ENCODE data around the gene TCTA.

TCTA gene

GRCh38 chr3:49397470-49397869 is 14.8 kb upstream of the TCTA start:
- Histone ChIP-seq H3K36me3 (ENCODE audit: insufficient read depth, low read length) (peaks cover 42% of the 10 kb centered on the region; the same call in 1 of the 2 replicates), H4K20me1 (ENCODE audit: insufficient read depth, low read length, poor library complexity, severe bottlenecking) (peaks cover 88% of the 10 kb centered on the region), H3K4me1 (ENCODE audit: insufficient read depth, low read length, poor library complexity, severe bottlenecking) (peaks cover 4% of the 10 kb centered on the region), H3K27me3 (ENCODE audit: insufficient read depth, low read length, poor library complexity, severe bottlenecking) (no peaks in the 10 kb centered on the region), H3K9me2 (replicated peaks; ENCODE audit: low read depth, low read length) (no peaks in the 10 kb centered on the region), H3K79me2 (ENCODE audit: insufficient read depth, low read length) (peaks cover 100% of the 10 kb centered on the region), H3K9ac (ENCODE audit: low read depth, low read length, poor library complexity, severe bottlenecking) (no peak overlapping the region), H3F3A (ENCODE audit: low read depth) (no peaks in the 10 kb centered on the region), H3K4me3 (ENCODE audit: low read length, poor library complexity, severe bottlenecking) (no peak overlapping the region), H3K9me3 (ENCODE audit: insufficient read depth, low read depth, low read length) (no peaks in the 10 kb centered on the region), H2AFZ (ENCODE audit: low read length) (no peak overlapping the region), H3K4me2 (ENCODE audit: low read depth, low read length, poor library complexity, severe bottlenecking) (no peak overlapping the region)
- TF ChIP-seq CTCF (conservative IDR thresholded peaks at IDR 0.05; ENCODE audit: low read length) = no peak
- no peak for TF ChIP-seq EZH2phosphoT487 (IDR thresholded peaks at IDR 0.05; ENCODE audit: borderline replicate concordance)

- Histone ChIP-seq H3K4me1 (ENCODE audit: insufficient read depth, low read length, poor library complexity, severe bottlenecking) (peaks cover 4% of the 10 kb centered on the region), H3K36me3 (ENCODE audit: insufficient read depth, low read length) (peaks cover 49% of the 10 kb centered on the region; the same call in 1 of the 2 replicates), H3K9ac (ENCODE audit: low read depth, low read length, poor library complexity, severe bottlenecking) (no peak overlapping the region), H3K9me3 (ENCODE audit: insufficient read depth, low read depth, low read length) (no peaks in the 10 kb centered on the region), H3K9me2 (replicated peaks; ENCODE audit: low read depth, low read length) (no peaks in the 10 kb centered on the region), H3K27me3 (ENCODE audit: insufficient read depth, low read length, poor library complexity, severe bottlenecking) (no peaks in the 10 kb centered on the region), H3K79me2 (ENCODE audit: insufficient read depth, low read length) (peaks cover 100% of the 10 kb centered on the region), H3K4me2 (ENCODE audit: low read depth, low read length, poor library complexity, severe bottlenecking) (no peak overlapping the region), H3F3A (ENCODE audit: low read depth) (no peaks in the 10 kb centered on the region), H2AFZ (ENCODE audit: low read length) (no peak overlapping the region), H3K4me3 (ENCODE audit: low read length, poor library complexity, severe bottlenecking) (no peak overlapping the region), H4K20me1 (ENCODE audit: insufficient read depth, low read length, poor library complexity, severe bottlenecking) (peaks cover 86% of the 10 kb centered on the region)
- no peak for TF ChIP-seq EZH2phosphoT487 (IDR thresholded peaks at IDR 0.05; ENCODE audit: borderline replicate concordance)
- TF ChIP-seq CTCF (conservative IDR thresholded peaks at IDR 0.05; ENCODE audit: low read length) = no peak
Measured at GRCh38 chr3:49399461-49399860, 12.8 kb upstream of the TCTA start.

GRCh38 chr3:49401766-49402165 is 10.5 kb upstream of the TCTA start:
- Histone ChIP-seq H3K9ac (ENCODE audit: low read depth, low read length, poor library complexity, severe bottlenecking) (no peak overlapping the region), H2AFZ (ENCODE audit: low read length) (no peak overlapping the region), H3F3A (ENCODE audit: low read depth) (no peaks in the 10 kb centered on the region), H3K9me2 (replicated peaks; ENCODE audit: low read depth, low read length) (no peaks in the 10 kb centered on the region), H3K4me2 (ENCODE audit: low read depth, low read length, poor library complexity, severe bottlenecking) (no peak overlapping the region), H3K36me3 (ENCODE audit: insufficient read depth, low read length) (peaks cover 30% of the 10 kb centered on the region; the same call in 1 of the 2 replicates), H4K20me1 (ENCODE audit: insufficient read depth, low read length, poor library complexity, severe bottlenecking) (peaks cover 86% of the 10 kb centered on the region), H3K4me1 (ENCODE audit: insufficient read depth, low read length, poor library complexity, severe bottlenecking) (peaks cover 5% of the 10 kb centered on the region), H3K27me3 (ENCODE audit: insufficient read depth, low read length, poor library complexity, severe bottlenecking) (no peaks in the 10 kb centered on the region), H3K79me2 (ENCODE audit: insufficient read depth, low read length) (peaks cover 100% of the 10 kb centered on the region), H3K4me3 (ENCODE audit: low read length, poor library complexity, severe bottlenecking) (no peak overlapping the region), H3K9me3 (ENCODE audit: insufficient read depth, low read depth, low read length) (no peaks in the 10 kb centered on the region)
- TF ChIP-seq CTCF (conservative IDR thresholded peaks at IDR 0.05; ENCODE audit: low read length) (no peak), EZH2phosphoT487 (IDR thresholded peaks at IDR 0.05; ENCODE audit: borderline replicate concordance) (no peak)
